ENCODE measurements around the gene ELMO1. TPM values are rescaled to one million over a fixed set of nuclear protein-coding genes. Genes with fewer than 3 reads are reported as not detected.

ELMO1 gene
- total RNA-seq, 1 experiment from 2014 or later = not detected

DNA sequence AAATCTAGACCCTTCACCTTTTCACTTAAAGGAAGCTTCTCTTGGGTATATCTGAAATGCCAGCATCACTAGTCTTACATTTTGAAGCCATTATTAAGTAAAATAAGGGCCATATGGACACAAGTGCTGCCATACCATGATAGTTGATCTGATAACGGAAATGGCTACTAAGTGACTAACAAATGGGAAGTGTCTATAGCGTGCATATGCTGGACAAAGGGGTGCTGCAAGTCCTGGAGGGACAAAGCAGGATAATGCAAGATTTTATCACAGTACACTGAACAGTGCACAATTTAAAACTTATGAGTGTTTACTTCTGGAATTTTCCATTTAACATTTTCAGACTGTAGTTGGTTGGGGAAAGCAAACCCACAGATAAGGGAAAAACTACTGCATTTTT lies 117.9 kb downstream of the ELMO1 start:
- intact Hi-C loops (cut with micrococcal nuclease; ENCODE audit: unreplicated experiment) = no loop called here
- no TSS peak for BruUV-seq (replicated peaks)
- no peaks in the 10 kb centered on the region for H3K27me3 ChIP-seq (replicated peaks; ENCODE audit: insufficient read depth, low read depth, low read length, poor library complexity)

DNA sequence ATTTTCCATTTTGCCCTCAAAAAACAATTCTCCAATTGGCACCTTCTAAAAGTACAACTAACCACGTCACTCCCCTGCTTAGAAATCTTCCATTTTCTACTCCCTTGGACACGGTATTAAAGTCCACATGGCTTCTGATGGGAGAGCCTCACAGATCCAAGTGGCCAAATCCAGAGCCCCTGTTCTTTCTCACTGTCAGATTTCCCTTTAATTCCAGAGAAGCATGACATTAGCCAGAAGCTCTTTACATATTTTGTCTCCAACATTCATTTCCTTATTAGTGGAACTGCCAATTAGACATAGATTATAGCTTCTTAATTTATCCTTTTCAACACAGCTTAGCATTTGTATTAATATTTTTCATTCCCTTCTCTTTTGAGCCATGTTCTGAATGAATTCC lies 118.7 kb downstream of the ELMO1 start:
- no TSS peak for BruUV-seq (replicated peaks)
- ChIA-PET CTCF (no interaction called here), POLR2A (ENCODE audit: low non-redundant PET) (no interaction called here)
- no peaks in the 10 kb centered on the region for H3K9me3 ChIP-seq (ENCODE audit: low read depth, low read length, poor library complexity, severe bottlenecking)
- no peaks in the 10 kb centered on the region for H3K36me3 ChIP-seq (ENCODE audit: insufficient read depth, low read length, poor library complexity, severe bottlenecking)
- TF ChIP-seq, protein P1, sequence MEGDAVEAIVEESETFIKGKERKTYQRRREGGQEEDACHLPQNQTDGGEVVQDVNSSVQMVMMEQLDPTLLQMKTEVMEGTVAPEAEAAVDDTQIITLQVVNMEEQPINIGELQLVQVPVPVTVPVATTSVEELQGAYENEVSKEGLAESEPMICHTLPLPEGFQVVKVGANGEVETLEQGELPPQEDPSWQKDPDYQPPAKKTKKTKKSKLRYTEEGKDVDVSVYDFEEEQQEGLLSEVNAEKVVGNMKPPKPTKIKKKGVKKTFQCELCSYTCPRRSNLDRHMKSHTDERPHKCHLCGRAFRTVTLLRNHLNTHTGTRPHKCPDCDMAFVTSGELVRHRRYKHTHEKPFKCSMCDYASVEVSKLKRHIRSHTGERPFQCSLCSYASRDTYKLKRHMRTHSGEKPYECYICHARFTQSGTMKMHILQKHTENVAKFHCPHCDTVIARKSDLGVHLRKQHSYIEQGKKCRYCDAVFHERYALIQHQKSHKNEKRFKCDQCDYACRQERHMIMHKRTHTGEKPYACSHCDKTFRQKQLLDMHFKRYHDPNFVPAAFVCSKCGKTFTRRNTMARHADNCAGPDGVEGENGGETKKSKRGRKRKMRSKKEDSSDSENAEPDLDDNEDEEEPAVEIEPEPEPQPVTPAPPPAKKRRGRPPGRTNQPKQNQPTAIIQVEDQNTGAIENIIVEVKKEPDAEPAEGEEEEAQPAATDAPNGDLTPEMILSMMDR (conservative IDR thresholded peaks at IDR 0.05; ENCODE audit: low read depth, low read length) = no peak
- no peak overlapping the region for H3K4me3 ChIP-seq (ENCODE audit: low read depth, low read length, poor library complexity, severe bottlenecking)
- no peaks in the 10 kb centered on the region for H3K4me1 ChIP-seq (ENCODE audit: insufficient read depth, low read length, poor library complexity, severe bottlenecking)
- no peak overlapping the region for H3K27ac ChIP-seq (ENCODE audit: low read depth, low read length, poor library complexity, severe bottlenecking)
- DNase-seq (ENCODE audit: low spot score) = no peak
- H3K27me3 ChIP-seq (replicated peaks; ENCODE audit: insufficient read depth, low read depth, low read length, poor library complexity) = no peaks in the 10 kb centered on the region
- intact Hi-C loops (cut with micrococcal nuclease; ENCODE audit: unreplicated experiment) = no loop called here

More for the DNA sequence above, 117.9 kb downstream of the ELMO1 start:
- POLR2A ChIA-PET (ENCODE audit: low non-redundant PET) = no interaction called here
- DNase-seq (ENCODE audit: low spot score) = no peak
- no peak overlapping the region for H3K27ac ChIP-seq (ENCODE audit: low read depth, low read length, poor library complexity, severe bottlenecking)
- CTCF ChIA-PET = no interaction called here
- H3K4me1 ChIP-seq (ENCODE audit: insufficient read depth, low read length, poor library complexity, severe bottlenecking) = no peaks in the 10 kb centered on the region
- no peak overlapping the region for H3K4me3 ChIP-seq (ENCODE audit: low read depth, low read length, poor library complexity, severe bottlenecking)
- no peaks in the 10 kb centered on the region for H3K9me3 ChIP-seq (ENCODE audit: low read depth, low read length, poor library complexity, severe bottlenecking)
- TF ChIP-seq, protein P1 (conservative IDR thresholded peaks at IDR 0.05; ENCODE audit: low read depth, low read length) = no peak
- no peak for TF ChIP-seq EZH2 (IDR thresholded peaks at IDR 0.05; ENCODE audit: borderline replicate concordance, low read depth, low read length, poor library complexity, severe bottlenecking)
- H3K36me3 ChIP-seq (ENCODE audit: insufficient read depth, low read length, poor library complexity, severe bottlenecking) = no peaks in the 10 kb centered on the region

DNA sequence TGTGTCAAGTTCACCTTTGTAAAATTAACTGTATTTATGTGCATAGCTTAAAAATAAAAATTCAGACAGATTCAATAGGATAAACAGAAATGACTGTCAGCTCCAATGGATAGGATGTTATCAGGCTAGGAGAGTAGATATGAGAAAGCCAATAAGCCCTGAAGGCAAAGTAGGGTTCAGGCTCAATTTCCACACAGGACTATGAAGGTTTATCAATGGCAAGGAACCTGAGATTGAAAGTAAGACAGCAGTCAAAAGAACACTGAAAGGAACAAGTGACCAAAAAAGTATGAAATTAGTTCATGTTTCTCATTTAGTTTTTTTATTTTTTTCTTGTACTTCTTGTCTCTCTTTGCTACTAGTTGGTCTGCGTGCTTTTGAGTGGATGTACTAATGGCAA lies 121.4 kb downstream of the ELMO1 start:
- DNase-seq (ENCODE audit: low spot score) = no peak
- no peaks in the 10 kb centered on the region for H3K36me3 ChIP-seq (ENCODE audit: insufficient read depth, low read length, poor library complexity, severe bottlenecking)
- no peaks in the 10 kb centered on the region for H3K27me3 ChIP-seq (replicated peaks; ENCODE audit: insufficient read depth, low read depth, low read length, poor library complexity)
- H3K9me3 ChIP-seq (ENCODE audit: low read depth, low read length, poor library complexity, severe bottlenecking) = no peaks in the 10 kb centered on the region
- no peaks in the 10 kb centered on the region for H3K4me1 ChIP-seq (ENCODE audit: insufficient read depth, low read length, poor library complexity, severe bottlenecking)
- ChIA-PET CTCF (no interaction called here), POLR2A (ENCODE audit: low non-redundant PET) (no interaction called here)
- no peak for TF ChIP-seq EZH2 (IDR thresholded peaks at IDR 0.05; ENCODE audit: borderline replicate concordance, low read depth, low read length, poor library complexity, severe bottlenecking)
- TF ChIP-seq, protein P1 (conservative IDR thresholded peaks at IDR 0.05; ENCODE audit: low read depth, low read length) = no peak
- H3K27ac ChIP-seq (ENCODE audit: low read depth, low read length, poor library complexity, severe bottlenecking) = no peak overlapping the region
- intact Hi-C loops (cut with micrococcal nuclease; ENCODE audit: unreplicated experiment) = no loop called here
- no peak overlapping the region for H3K4me3 ChIP-seq (ENCODE audit: low read depth, low read length, poor library complexity, severe bottlenecking)
- BruUV-seq (replicated peaks) = no TSS peak

Data from A673 (cell line).